HepG2 (cell line): ENCODE measurements around the gene KIAA0930. TPM values are rescaled to one million over a fixed set of nuclear protein-coding genes. Genes with fewer than 3 reads are reported as not detected.
A peak's percentile ranks its signal among the peaks of the same experiment; 100 is the strongest.

Experiments used
- ATAC-seq: fragments of 200-7000 bp; cut with Tn5 transposase; 3 replicates; pipeline ENCODE4 v1.9.1; 2020; ENCODE audit warnings: mild to moderate bottlenecking, moderate library complexity
- BruUV-seq: library from RNA; stranded (reverse); fragments of 400-500 nt; replicated peaks from 2 replicates; lab custom pipeline; 2021; lab: Mats Ljungman, UMichigan
- CTCF ChIA-PET: fragments of 300-600 bp; formaldehyde crosslinking; extraction: SDS; loops from one replicate; lab custom pipeline; 2021; ENCODE audit warnings: low total read pairs, inconsistent platforms, low intra/inter-chr PET ratio; lab: Yijun Ruan, JAX
- POLR2A ChIA-PET: fragments of 350-600 bp; sonication (Branson Sonifier 250); formaldehyde crosslinking; loops from one replicate; lab custom pipeline; 2020; ENCODE audit warnings: antibody characterized with exemption, inconsistent platforms; lab: Yijun Ruan, JAX
- DNase-seq: peaks from one replicate; pipeline ENCODE4 v3.0.0-alpha.2; 2015; ENCODE audit warnings: low spot score
- FAIRE-seq: peaks from 3 replicates; lab custom pipeline; 2011; peaks lifted over from hg19 to GRCh38; lab: Jason Lieb, UNC
- H2AFZ ChIP-seq: one replicate; pipeline ENCODE4 v1.6.1; 2011; ENCODE audit warnings: low read length, inconsistent platforms
- H3K27ac ChIP-seq: fragments of 300-600 bp; 3 replicates; pipeline ENCODE4 v1.8.0; 2011; ENCODE audit warnings: mixed run types, mild to moderate bottlenecking, mixed read lengths, low read length, inconsistent platforms; ENCODE audit not compliant: insufficient read depth; ENCODE audit errors: extremely low read length
- H3K27me3 ChIP-seq, 2 experiments: fragments of 200-600 bp in 1 of 2; 2 replicates in 1 of 2; 3 replicates in 1 of 2; pipeline versions ENCODE4 v1.6.0 to v1.8.0; 2011; ENCODE audit warnings: low read length in 2 of 2, mild to moderate bottlenecking in 2 of 2, moderate library complexity in 2 of 2, inconsistent platforms in 1 of 2; ENCODE audit not compliant: insufficient read depth in 2 of 2, control insufficient read depth in 1 of 2
- H3K36me3 ChIP-seq, 2 experiments: fragments of 200-600 bp in 1 of 2; replicated peaks in 1 of 2; 2 replicates in 1 of 2; 3 replicates in 1 of 2; pipeline versions ENCODE4 v1.5.1 to v1.8.0; 2011; ENCODE audit warnings: low read length in 2 of 2, inconsistent platforms in 1 of 2; ENCODE audit not compliant: insufficient read depth in 2 of 2, control insufficient read depth in 1 of 2
- H3K4me1 ChIP-seq: 2 replicates; pipeline ENCODE4 v1.5.1; 2012; ENCODE audit warnings: low read length, inconsistent platforms; ENCODE audit not compliant: insufficient read depth
- H3K4me2 ChIP-seq: 2 replicates; pipeline ENCODE4 v1.6.0; 2011; ENCODE audit warnings: low read depth, low read length, inconsistent platforms
- H3K4me3 ChIP-seq, 3 experiments: fragments of 200-600 bp in 1 of 3; sonication (generic), shearing (Covaris generic) in 1 of 3; replicated peaks in 1 of 3; 2 replicates each; pipeline ENCODE4 v1.5.1; 2011 to 2016; ENCODE audit warnings: low read length in 3 of 3, inconsistent platforms in 2 of 3, low read depth in 2 of 3, mild to moderate bottlenecking in 2 of 3, control low read depth in 1 of 3, mixed read lengths in 1 of 3; ENCODE audit not compliant: insufficient read depth in 1 of 3
- H3K79me2 ChIP-seq: one replicate; pipeline ENCODE4 v1.6.1; 2011; ENCODE audit warnings: low read length, inconsistent platforms; ENCODE audit not compliant: insufficient read depth
- H3K9ac ChIP-seq: 2 replicates; pipeline ENCODE4 v1.6.0; 2011; ENCODE audit warnings: mild to moderate bottlenecking, low read depth, low read length, inconsistent platforms; ENCODE audit not compliant: insufficient read depth
- H3K9me3 ChIP-seq: 2 replicates; pipeline ENCODE4 v1.5.1; 2012; ENCODE audit warnings: mild to moderate bottlenecking, low read length
- H4K20me1 ChIP-seq: 2 replicates; pipeline ENCODE4 v1.6.0; 2011; ENCODE audit warnings: inconsistent platforms, mild to moderate bottlenecking, low read length, moderate library complexity; ENCODE audit not compliant: insufficient read depth
- ARID4A ChIP-seq: sonication (generic); formaldehyde crosslinking; IDR thresholded peaks from 2 replicates; pipeline ENCODE4 v1.5.0; 2020; ENCODE audit warnings: mild to moderate bottlenecking, missing genetic modification reagents, borderline replicate concordance
- ISL2 ChIP-seq: sonication (generic); formaldehyde crosslinking; IDR thresholded peaks from 2 replicates; pipeline ENCODE4 v1.5.0; 2020; ENCODE audit warnings: missing genetic modification reagents
- POLR2AphosphoS2 ChIP-seq: IDR thresholded peaks from 2 replicates; pipeline ENCODE4 v1.6.1; 2011; ENCODE audit warnings: low read depth, low read length, improper control_type of control experiment
- SP1 ChIP-seq, 2 experiments: fragments of 450-650 bp in 1 of 2; sonication (generic) in 1 of 2; formaldehyde crosslinking in 1 of 2; IDR thresholded peaks; 2 replicates each; pipeline versions ENCODE4 v1.4.0 to v1.6.1; 2016 to 2020; ENCODE audit warnings: missing genetic modification reagents in 1 of 2
- SP4 ChIP-seq: sonication (generic); formaldehyde crosslinking; IDR thresholded peaks from 2 replicates; pipeline ENCODE4 v1.8.1; 2023; ENCODE audit warnings: mild to moderate bottlenecking, missing genetic modification reagents
- ZNF10 ChIP-seq: sonication (generic); formaldehyde crosslinking; IDR thresholded peaks from 2 replicates; pipeline ENCODE4 v1.4.0; 2020; ENCODE audit warnings: mild to moderate bottlenecking, low read depth, missing genetic modification reagents, borderline replicate concordance
- ZNF557 ChIP-seq: sonication (generic); formaldehyde crosslinking; IDR thresholded peaks from 2 replicates; pipeline ENCODE4 v1.4.0; 2020; ENCODE audit warnings: missing genetic modification reagents
- ZNF614 ChIP-seq: IDR thresholded peaks from 2 replicates; pipeline ENCODE4 v1.6.1; 2018; ENCODE audit warnings: missing biosample characterization, missing genetic modification reagents, inconsistent platforms, borderline replicate concordance
- ZNF772 ChIP-seq: sonication (generic); formaldehyde crosslinking; IDR thresholded peaks from 2 replicates; pipeline ENCODE4 v1.5.0; 2020; ENCODE audit warnings: mild to moderate bottlenecking, missing genetic modification reagents
- WGBS: methylation state at CpG from one replicate; pipeline ENCODE4 v1.1.6; 2017; ENCODE audit warnings: low lambda C conversion rate; 5-methylcytosine and 5-hydroxymethylcytosine counted together
- in situ Hi-C: cut with HindIII; loops from 2 replicates; pipeline ENCODE4 v1.10.0; 2017; ENCODE audit warnings: low pct_unique_long_range_greater_than_20kb; ENCODE audit not compliant: extremely low pct_ligation_motif_present
- intact Hi-C: fragments of 100-400 bp; cut with micrococcal nuclease; formaldehyde crosslinking; loops from one replicate; pipeline ENCODE4 v1.10.0; 2022; ENCODE audit not compliant: unreplicated experiment
- polyA plus RNA-seq, 8 experiments: library from polyadenylated mRNA; depleted of rRNA in 3 of 8; stranded (reverse) in 7 of 8; unstranded in 1 of 8; fragments of >200 nt; fragmentation: Illumina TruSeq in 4 of 8; extraction: Trizol in 4 of 8; gene quantifications; 2 replicates each; pipeline versions ENCODE4 v1.2.1 to v1.2.3, GENCODE V29; 2011 to 2016; ENCODE audit warnings: low read depth in 4 of 8, missing spikeins in 1 of 8, mixed read lengths in 1 of 8; ENCODE audit not compliant: insufficient read depth in 1 of 8
- total RNA-seq, 5 experiments: library from RNA; depleted of rRNA; stranded (reverse); fragments of >200 nt; fragmentation: Illumina TruSeq; extraction: Trizol; gene quantifications; 2 replicates each; pipeline ENCODE4 v1.2.3, GENCODE V29; 2016; ENCODE audit warnings: low read depth in 1 of 5

KIAA0930 gene
- total and polyA plus RNA-seq, 2 of the 13 experiments (the other 11 are each of a cell fraction or from before 2014, with no cell fraction given), result 27.0 to 38.2 TPM

- Histone ChIP-seq H3K9me3 (no peaks in the 10 kb centered on the region), H3K79me2 (peaks cover 24% of the 10 kb centered on the region), H3K4me3 (peak overlapping the region; percentile 65 to 90 (median 81); a peak in 2 of 6 replicates), H2AFZ (no peak overlapping the region), H3K9ac (peak overlapping the region; percentile 67), H3K27ac (no peak overlapping the region), H3K36me3 (peaks cover 6% of the 10 kb centered on the region in 2 experiments; a peak in 3 of 5 replicates), H3K4me2 (peak overlapping the region; percentile 85), H4K20me1 (peaks cover 11% of the 10 kb centered on the region; the same call in 1 of the 2 replicates), H3K27me3 (no peaks in the 10 kb centered on the region), H3K4me1 (peaks cover 73% of the 10 kb centered on the region)
- in situ Hi-C loops (no loop called here), intact Hi-C loops (no loop called here)
- DNase-seq (no peak), ATAC-seq (no peak), FAIRE-seq (no peak)
- ChIA-PET POLR2A (no interaction called here), CTCF (no interaction called here)
- 98% methylated on average over 6 of the region's 6 CpGs for WGBS
- BruUV-seq, result TSS peak; percentile 51
- TF ChIP-seq SP1 (IDR thresholded peaks at IDR 0.05) (no peak), SP1 (CRISPR knock-in tag; IDR thresholded peaks at IDR 0.05) (no peak), ZNF772 (CRISPR knock-in tag) (no peak), POLR2AphosphoS2 (no peak), SP4 (CRISPR knock-in tag) (no peak)
These were observed 1.6 kb downstream of the KIAA0930 start for GRCh38 chr22:45238957-45239680.

DNA sequence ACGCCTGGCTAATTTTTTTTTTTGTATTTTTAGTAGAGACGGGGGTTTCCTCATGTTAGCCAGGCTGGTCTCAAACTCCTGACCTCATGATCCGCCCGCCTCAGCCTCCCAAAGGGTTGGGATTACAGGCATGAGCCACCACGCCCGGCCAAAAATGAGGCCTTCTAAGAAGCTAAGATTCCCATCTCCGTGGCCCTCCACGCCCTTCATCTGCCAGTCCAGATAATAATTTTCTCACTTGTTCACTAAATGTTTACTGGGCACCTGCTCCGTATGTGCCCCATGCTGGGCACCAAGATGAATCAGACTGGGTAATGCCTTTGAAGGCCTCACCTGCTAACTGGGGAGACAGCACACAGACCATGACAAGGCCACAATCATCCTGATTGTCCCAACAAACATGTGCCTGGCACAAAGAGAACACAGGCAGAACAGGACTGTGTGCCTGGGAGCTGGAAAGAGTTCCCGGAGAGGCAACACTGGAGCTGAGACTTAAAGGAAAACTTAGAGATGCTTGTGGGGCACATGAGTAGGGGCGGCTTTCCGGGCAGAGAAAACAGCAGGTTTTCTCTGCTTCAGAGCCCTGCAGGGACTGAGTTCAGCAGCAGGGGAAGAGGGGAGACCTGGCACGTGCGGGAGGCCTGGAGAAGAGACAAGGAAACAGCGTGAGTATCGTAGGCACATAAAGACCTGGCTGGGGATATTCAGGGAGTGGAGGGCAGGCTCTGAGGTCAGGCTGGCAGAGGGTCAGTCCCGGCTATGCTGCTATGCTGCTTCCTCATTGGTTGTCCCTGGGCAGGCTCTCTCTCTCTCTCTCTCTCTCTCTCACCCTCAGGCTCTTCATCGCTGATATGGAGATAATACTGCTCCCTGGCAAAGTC, 2.4 kb downstream of the KIAA0930 start:
- H3K9me3 ChIP-seq, result no peaks in the 10 kb centered on the region
- H3K79me2 ChIP-seq, result peaks cover 24% of the 10 kb centered on the region
- H3K36me3 ChIP-seq, result peaks cover 6% of the 10 kb centered on the region in 2 experiments; a peak in 3 of 5 replicates
- H3K27ac ChIP-seq, result no peak overlapping the region
- ATAC-seq, result no peak
- H2AFZ ChIP-seq, result no peak overlapping the region
- no peak overlapping the region for H3K9ac ChIP-seq
- no peak overlapping the region for H3K4me3 ChIP-seq
- H3K4me1 ChIP-seq, result peaks cover 77% of the 10 kb centered on the region
- no peak for FAIRE-seq
- DNase-seq, result no peak
- no peak overlapping the region; the same call in 1 of the 2 replicates for H3K4me2 ChIP-seq
- intact Hi-C loops, result no loop called here
- peaks cover 11% of the 10 kb centered on the region; the same call in 1 of the 2 replicates for H4K20me1 ChIP-seq
- H3K27me3 ChIP-seq, result no peaks in the 10 kb centered on the region
- BruUV-seq, result no TSS peak
- CTCF ChIA-PET, result no interaction called here
- in situ Hi-C loops, result no loop called here
- TF ChIP-seq ZNF614 (CRISPR knock-in tag) (no peak), ISL2 (CRISPR knock-in tag) (no peak), ZNF557 (CRISPR knock-in tag) (no peak), ZNF10 (CRISPR knock-in tag) (no peak), ARID4A (0 out of 2 replicates have a peak, but pooled peaks have one; percentile 23)
- TF ChIP-seq, all 625 proteins: peak for 1
- POLR2A ChIA-PET, result interaction anchor here (3.0 kb wide), 1 partner anchor 8 kb away, joined by 11 read pairs; no protein-coding TSS in a partner anchor
- 94% methylated on average over 18 of the region's 18 CpGs for WGBS
